Esophagus muscularis mucosa (tissue), 4 donors: Measurements from ENCODE around the gene SUN1. TPM values are rescaled to one million over a fixed set of nuclear protein-coding genes. Genes with fewer than 3 reads are reported as not detected.

Experiments used
- DNase-seq: peaks from one replicate; pipeline ENCODE4 v3.0.0-alpha.2; 2017; ENCODE audit errors: extremely low spot score
- H3K27ac ChIP-seq, 4 donors: fragments of 200-600 bp; sonication (generic); replicated peaks in 1 of 4; 1 replicate in 3 of 4; 2 replicates in 1 of 4; pipeline ENCODE4 v1.5.1; 2016 to 2019; ENCODE audit warnings: mild to moderate bottlenecking in 1 of 4
- H3K27me3 ChIP-seq, 4 donors: fragments of 200-600 bp; sonication (generic); one replicate each; pipeline versions ENCODE4 v1.5.1 to v1.6.0; 2016 to 2019
- H3K36me3 ChIP-seq, 4 donors: fragments of 200-600 bp; sonication (generic); one replicate each; pipeline ENCODE4 v1.5.1; 2016 to 2019
- H3K4me1 ChIP-seq, 4 donors: fragments of 200-600 bp; sonication (generic); one replicate each; pipeline ENCODE4 v1.5.1; 2016 to 2019
- H3K4me3 ChIP-seq, 4 donors: fragments of 200-600 bp; sonication (generic); 1 replicate in 2 of 4; 2 replicates in 2 of 4; pipeline ENCODE4 v1.5.1; 2016 to 2019; ENCODE audit warnings: mild to moderate bottlenecking in 4 of 4, moderate library complexity in 1 of 4
- H3K9me3 ChIP-seq, 4 donors: fragments of 200-600 bp; sonication (generic); 1 replicate in 3 of 4; 2 replicates in 1 of 4; pipeline ENCODE4 v1.5.1; 2016 to 2019
- EP300 ChIP-seq: sonication (generic); formaldehyde crosslinking; IDR thresholded peaks from one replicate; pipeline ENCODE4 v1.6.1; 2017; ENCODE audit warnings: antibody characterized with exemption
- POLR2A ChIP-seq: fragments of 450-650 bp; IDR thresholded peaks from one replicate; pipeline ENCODE4 v1.6.1; 2017; ENCODE audit warnings: antibody characterized with exemption, moderate library complexity, mild to moderate bottlenecking, low read depth
- POLR2AphosphoS5 ChIP-seq, 2 donors: sonication (generic); formaldehyde crosslinking; IDR thresholded peaks; one replicate each; pipeline ENCODE4 v1.6.1; 2017; ENCODE audit warnings: antibody characterized with exemption in 2 of 2
- WGBS: methylation state at CpG from one replicate; pipeline ENCODE4 v1.1.5; 2018; 5-methylcytosine and 5-hydroxymethylcytosine counted together
- intact Hi-C: fragments of 100-400 bp; cut with DNase I; formaldehyde crosslinking; loops from one replicate; pipeline ENCODE4 v1.15.1; 2023
- total RNA-seq, 4 donors: library from RNA; depleted of rRNA; stranded (reverse); fragments of >200 nt; gene quantifications; one replicate each; pipeline versions ENCODE4 v1.1.0 to v1.2.1, GENCODE V29; 2016
- TF ChIP-seq, protein P1 (sequence below), 3 experiments: fragments of 200-600 bp in 2 of 3; fragments of 450-650 bp in 1 of 3; sonication (generic) in 2 of 3; IDR thresholded peaks; one replicate each; pipeline ENCODE4 v1.5.1; 2017 to 2019; ENCODE audit warnings: antibody characterized with exemption in 3 of 3, mild to moderate bottlenecking in 2 of 3, moderate library complexity in 1 of 3

SUN1 gene
- total RNA-seq, 4 donors from 2014 or later: 132 to 149 (median 147) TPM

DNA sequence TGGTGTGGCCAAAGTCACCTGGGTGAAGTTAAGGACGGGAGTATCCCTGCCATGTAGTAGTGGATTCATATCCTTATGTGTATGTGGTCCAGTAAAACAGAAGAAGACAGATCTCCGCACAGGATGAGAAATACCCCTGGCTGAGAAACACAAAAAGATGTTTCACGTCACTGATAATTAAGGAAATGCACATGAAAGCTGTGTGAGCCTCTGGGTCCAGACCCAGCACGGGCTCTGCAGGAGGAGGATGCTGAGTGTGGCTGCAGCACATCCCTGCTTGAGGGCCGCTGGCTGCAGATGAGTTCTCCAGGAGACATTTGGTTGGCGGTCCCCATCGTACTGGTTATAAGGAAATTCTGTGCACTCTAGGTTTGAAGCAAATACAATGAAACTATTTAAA, 8.2 kb upstream of the SUN1 start:
- Histone ChIP-seq H3K9me3 (no peaks in the 10 kb centered on the region), H3K4me3 (no peak overlapping the region), H3K36me3 (peaks cover 0 to 7% (median 0%) of the 10 kb centered on the region in 4 donors), H3K27me3 (no peaks in the 10 kb centered on the region), H3K27ac (peak overlapping the region; percentile 72 to 91 (median 84)), H3K4me1 (peaks cover 90 to 96% (median 95%) of the 10 kb centered on the region in 4 donors)
- intact Hi-C loops: no loop called here
- TF ChIP-seq, protein P1, sequence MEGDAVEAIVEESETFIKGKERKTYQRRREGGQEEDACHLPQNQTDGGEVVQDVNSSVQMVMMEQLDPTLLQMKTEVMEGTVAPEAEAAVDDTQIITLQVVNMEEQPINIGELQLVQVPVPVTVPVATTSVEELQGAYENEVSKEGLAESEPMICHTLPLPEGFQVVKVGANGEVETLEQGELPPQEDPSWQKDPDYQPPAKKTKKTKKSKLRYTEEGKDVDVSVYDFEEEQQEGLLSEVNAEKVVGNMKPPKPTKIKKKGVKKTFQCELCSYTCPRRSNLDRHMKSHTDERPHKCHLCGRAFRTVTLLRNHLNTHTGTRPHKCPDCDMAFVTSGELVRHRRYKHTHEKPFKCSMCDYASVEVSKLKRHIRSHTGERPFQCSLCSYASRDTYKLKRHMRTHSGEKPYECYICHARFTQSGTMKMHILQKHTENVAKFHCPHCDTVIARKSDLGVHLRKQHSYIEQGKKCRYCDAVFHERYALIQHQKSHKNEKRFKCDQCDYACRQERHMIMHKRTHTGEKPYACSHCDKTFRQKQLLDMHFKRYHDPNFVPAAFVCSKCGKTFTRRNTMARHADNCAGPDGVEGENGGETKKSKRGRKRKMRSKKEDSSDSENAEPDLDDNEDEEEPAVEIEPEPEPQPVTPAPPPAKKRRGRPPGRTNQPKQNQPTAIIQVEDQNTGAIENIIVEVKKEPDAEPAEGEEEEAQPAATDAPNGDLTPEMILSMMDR (IDR thresholded peaks at IDR 0.05): no peak
- TF ChIP-seq EP300 (no peak), POLR2A (no peak), POLR2AphosphoS5 (IDR thresholded peaks at IDR 0.05) (no peak)
- WGBS: 40% methylated on average over 7 of the region's 7 CpGs
- no peak for DNase-seq

DNA sequence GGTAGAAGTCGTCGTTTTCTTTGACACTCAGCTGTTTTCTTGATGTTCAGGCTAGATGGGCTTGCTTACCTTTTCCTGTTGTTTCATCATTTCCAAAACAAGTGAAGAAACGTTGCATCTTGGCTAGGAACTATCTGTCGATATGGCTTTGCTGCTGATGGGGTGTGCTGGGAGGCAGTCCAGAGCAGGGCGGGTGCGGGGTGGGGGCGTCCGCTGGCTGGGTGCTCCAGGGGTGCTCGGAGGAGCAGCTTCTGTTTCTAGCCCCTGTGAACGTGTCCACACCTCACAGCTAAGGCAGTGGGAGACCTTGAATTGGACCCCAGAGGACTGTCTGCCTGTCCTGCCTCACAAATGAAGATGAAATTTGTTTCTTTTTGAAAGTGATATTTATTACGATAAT, 7.6 kb upstream of the SUN1 start:
- H3K9me3 ChIP-seq: no peaks in the 10 kb centered on the region
- H3K4me3 ChIP-seq: peak overlapping the region in 1 of 4 donors; percentile 27
- 58% methylated on average over 9 of the region's 11 CpGs for WGBS
- DNase-seq: no peak
- H3K36me3 ChIP-seq: peaks cover 0 to 7% (median 0%) of the 10 kb centered on the region in 4 donors
- TF ChIP-seq, protein P1 (IDR thresholded peaks at IDR 0.05): no peak
- no peak for TF ChIP-seq POLR2A
- TF ChIP-seq POLR2AphosphoS5 (IDR thresholded peaks at IDR 0.05): no peak
- TF ChIP-seq EP300: no peak
- H3K27ac ChIP-seq: peak overlapping the region; percentile 72 to 91 (median 84)
- H3K4me1 ChIP-seq: peaks cover 94 to 97% (median 95%) of the 10 kb centered on the region in 4 donors
- H3K27me3 ChIP-seq: no peaks in the 10 kb centered on the region
- intact Hi-C loops: no loop called here

DNA sequence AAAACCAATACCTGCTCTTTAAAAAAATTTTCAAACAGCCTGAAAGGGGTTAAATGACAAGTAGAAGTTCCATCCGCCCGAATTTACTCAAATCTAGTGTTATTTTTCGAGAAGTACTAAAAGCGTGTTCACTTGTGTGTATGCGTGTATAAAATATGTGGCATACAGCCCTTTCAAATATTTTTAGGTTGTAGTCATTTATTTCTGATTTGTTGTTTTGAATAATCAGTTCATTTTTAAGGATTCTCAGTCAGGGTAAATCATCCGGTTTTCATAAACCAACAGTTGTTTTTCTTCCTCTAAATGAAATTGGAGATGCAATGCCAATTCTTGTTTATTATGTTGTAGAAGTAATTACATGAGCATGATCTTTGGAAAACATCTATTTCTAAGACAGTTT, 6.9 kb upstream of the SUN1 start:
- intact Hi-C loops: no loop called here
- no peaks in the 10 kb centered on the region for H3K9me3 ChIP-seq
- peak overlapping the region; percentile 72 to 91 (median 84) for H3K27ac ChIP-seq
- H3K4me1 ChIP-seq: peaks cover 94 to 97% (median 95%) of the 10 kb centered on the region in 4 donors
- TF ChIP-seq EP300 (no peak), POLR2A (no peak), POLR2AphosphoS5 (IDR thresholded peaks at IDR 0.05) (no peak)
- TF ChIP-seq, protein P1 (IDR thresholded peaks at IDR 0.05): no peak
- H3K36me3 ChIP-seq: peaks cover 0 to 7% (median 0%) of the 10 kb centered on the region in 4 donors
- WGBS: 59% methylated on average over 6 of the region's 6 CpGs
- no peaks in the 10 kb centered on the region for H3K27me3 ChIP-seq
- DNase-seq: no peak
- peak overlapping the region in 1 of 4 donors; percentile 27 for H3K4me3 ChIP-seq

DNA sequence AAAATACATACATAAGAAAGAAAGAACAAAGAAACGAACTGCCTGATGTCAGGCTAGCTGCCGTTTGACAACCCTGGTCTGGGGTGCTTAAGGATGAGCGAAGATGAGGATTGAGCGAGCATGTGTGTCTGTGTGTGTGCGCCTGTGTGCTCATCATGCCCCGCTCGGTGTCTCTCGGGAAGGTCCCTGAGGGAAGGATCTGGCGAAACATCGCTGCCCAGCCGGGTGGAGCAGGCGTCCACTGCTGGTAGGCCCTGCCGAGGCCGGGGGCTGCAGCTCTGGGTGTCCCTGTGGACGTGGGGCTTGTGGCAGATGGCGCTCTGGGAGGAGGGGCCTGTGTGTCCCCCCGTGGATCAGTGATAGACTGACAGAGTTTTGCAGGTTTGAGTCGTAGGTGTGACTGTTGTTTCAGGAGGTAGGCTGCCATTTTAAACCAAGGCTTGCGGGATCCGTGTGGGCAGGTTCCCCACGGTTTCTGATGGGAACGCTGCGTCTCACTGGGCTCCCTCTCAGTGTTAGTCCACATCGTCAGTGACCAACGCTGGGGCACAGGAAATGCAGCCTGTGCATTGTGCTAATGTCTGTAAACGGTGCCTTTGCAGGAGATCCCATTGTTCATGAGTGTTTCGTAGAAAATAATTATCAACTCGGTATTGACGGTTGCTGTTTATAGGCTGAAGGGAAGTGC, 5.9 kb upstream of the SUN1 start:
- DNase-seq: no peak
- Histone ChIP-seq H3K36me3 (peaks cover 0 to 7% (median 0%) of the 10 kb centered on the region in 4 donors), H3K4me1 (peaks cover 94 to 97% (median 95%) of the 10 kb centered on the region in 4 donors), H3K27me3 (no peaks in the 10 kb centered on the region), H3K9me3 (no peaks in the 10 kb centered on the region), H3K27ac (peak overlapping the region; percentile 72 to 91 (median 84)), H3K4me3 (no peak overlapping the region)
- 70% methylated on average over 24 of the region's 29 CpGs for WGBS
- no peak for TF ChIP-seq EP300
- TF ChIP-seq, protein P1 (IDR thresholded peaks at IDR 0.05): no peak
- TF ChIP-seq POLR2A: no peak
- TF ChIP-seq POLR2AphosphoS5 (IDR thresholded peaks at IDR 0.05): no peak
- intact Hi-C loops: no loop called here
